Panc1 (cell line): ENCODE measurements around the gene ITPR2. TPM values are rescaled to one million over a fixed set of nuclear protein-coding genes. Genes with fewer than 3 reads are reported as not detected.

Experiments used
- ATAC-seq: fragments of 200-7000 bp; cut with Tn5 transposase; 2 replicates; pipeline ENCODE4 v1.9.1; 2020; ENCODE audit warnings: mild to moderate bottlenecking, moderate library complexity
- BruUV-seq: library from RNA; stranded (reverse); fragments of 400-500 nt; replicated peaks from 2 replicates; lab custom pipeline; 2021; lab: Mats Ljungman, UMichigan
- CTCF ChIA-PET: fragments of 300-600 bp; sonication (Branson Sonifier 250); formaldehyde crosslinking; loops from one replicate; lab custom pipeline; 2022; ENCODE audit warnings: antibody characterized with exemption; lab: Charles Lee
- POLR2A ChIA-PET: fragments of 300-600 bp; sonication (Branson Sonifier 250); formaldehyde crosslinking; loops from one replicate; lab custom pipeline; 2022; ENCODE audit warnings: antibody characterized with exemption; lab: Charles Lee
- DNase-seq: peaks from one replicate; pipeline ENCODE4 v3.0.0-alpha.2; 2010; ENCODE audit warnings: low read depth, low spot score
- H3K27ac ChIP-seq: 2 replicates; pipeline ENCODE4 v1.5.1; 2011; ENCODE audit warnings: mild to moderate bottlenecking, low read length, inconsistent platforms
- H3K27me3 ChIP-seq: fragments of 200-500 bp; sonication (Bioruptor generic); 2 replicates; pipeline ENCODE4 v1.6.0; 2014; ENCODE audit warnings: low read length, inconsistent platforms; ENCODE audit not compliant: control insufficient read depth, insufficient read depth
- H3K36me3 ChIP-seq: fragments of 200-500 bp; sonication (Bioruptor generic); 2 replicates; pipeline ENCODE4 v1.5.1; 2014; ENCODE audit warnings: inconsistent platforms, mild to moderate bottlenecking, low read length, moderate library complexity; ENCODE audit not compliant: control insufficient read depth, insufficient read depth
- H3K4me1 ChIP-seq: 2 replicates; pipeline ENCODE4 v1.5.1; 2011; ENCODE audit warnings: inconsistent platforms, mild to moderate bottlenecking, low read length, moderate library complexity; ENCODE audit not compliant: control insufficient read depth, insufficient read depth
- H3K4me3 ChIP-seq, 2 experiments: 2 replicates each; pipeline ENCODE4 v1.5.1; 2011 to 2012; ENCODE audit warnings: low read depth in 2 of 2, low read length in 2 of 2, mild to moderate bottlenecking in 2 of 2, inconsistent platforms in 1 of 2, moderate library complexity in 1 of 2
- H3K9me3 ChIP-seq: fragments of 200-500 bp; sonication (Bioruptor generic); 2 replicates; pipeline ENCODE4 v1.5.1; 2014; ENCODE audit warnings: low read depth, mild to moderate bottlenecking, inconsistent platforms, low read length, moderate library complexity; ENCODE audit not compliant: control insufficient read depth, insufficient read depth
- POLR2AphosphoS5 ChIP-seq: IDR thresholded peaks from 2 replicates; pipeline ENCODE4 v1.6.1; 2012; ENCODE audit warnings: mild to moderate bottlenecking, low read depth, low read length, moderate library complexity
- SIN3A ChIP-seq: IDR thresholded peaks from 2 replicates; pipeline ENCODE4 v1.6.1; 2012; ENCODE audit warnings: low read depth, mild to moderate bottlenecking, low read length, moderate library complexity, borderline replicate concordance; ENCODE audit not compliant: insufficient read depth
- TCF7L2 ChIP-seq: IDR thresholded peaks from 2 replicates; pipeline ENCODE4 v1.6.1; 2011; ENCODE audit warnings: mild to moderate bottlenecking, low read depth, low read length, inconsistent platforms
- in situ Hi-C: cut with HindIII; loops from 2 replicates; pipeline ENCODE4 v1.10.0; 2016; ENCODE audit warnings: low sequenced_read_pairs, low pct_unique_long_range_greater_than_20kb
- intact Hi-C: fragments of 100-400 bp; cut with micrococcal nuclease; formaldehyde crosslinking; loops from one replicate; pipeline ENCODE4 v1.10.0; 2022; ENCODE audit not compliant: unreplicated experiment
- total RNA-seq: library from RNA; stranded (reverse); gene quantifications from one replicate; pipeline ENCODE4 v1.2.1, GENCODE V29; 2021; ENCODE audit not compliant: unreplicated experiment
- TF ChIP-seq, protein P1 (sequence below): fragments of 450-650 bp; IDR thresholded peaks from 2 replicates; pipeline ENCODE4 v1.5.1; 2017; ENCODE audit warnings: mild to moderate bottlenecking
- TF ChIP-seq, protein P2 (sequence below), 2 experiments: IDR thresholded peaks; 2 replicates each; pipeline ENCODE4 v1.6.1; 2011 to 2012; ENCODE audit warnings: low read depth in 2 of 2, control low read depth in 1 of 2, low read length in 1 of 2, mild to moderate bottlenecking in 1 of 2, moderate library complexity in 1 of 2; ENCODE audit not compliant: insufficient read depth in 1 of 2

ITPR2 gene
- total RNA-seq, 1 experiment from 2014 or later = 41.8 TPM

DNA sequence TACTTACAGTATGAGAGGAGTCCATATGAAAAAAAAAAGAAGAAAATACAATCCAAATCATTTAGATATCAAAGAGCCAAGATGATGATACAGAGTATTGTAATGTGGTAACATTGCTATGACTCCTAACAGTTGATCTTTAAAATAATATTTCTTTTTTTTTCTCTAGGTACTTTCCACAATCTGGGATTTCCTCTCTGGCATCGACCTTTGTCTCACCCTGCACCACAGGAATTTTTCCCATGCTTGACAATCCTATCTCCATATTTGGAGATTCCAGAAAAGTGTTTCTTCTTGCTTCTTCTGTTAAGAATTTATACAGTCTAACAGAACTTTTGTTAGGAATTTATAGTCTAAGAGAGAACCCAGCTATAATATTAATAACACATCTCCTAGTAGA, 184.4 kb downstream of the ITPR2 start:
- Histone ChIP-seq H3K4me3 (no peak overlapping the region), H3K9me3 (peaks cover 6% of the 10 kb centered on the region; the same call in 1 of the 2 replicates), H3K4me1 (no peaks in the 10 kb centered on the region), H3K27ac (no peak overlapping the region), H3K36me3 (no peaks in the 10 kb centered on the region), H3K27me3 (no peaks in the 10 kb centered on the region)
- POLR2A ChIA-PET = no interaction called here
- intact Hi-C loops = no loop called here
- ATAC-seq = peak; percentile 35; the same call in 1 of the 2 replicates
- CTCF ChIA-PET = no interaction called here
- BruUV-seq = no TSS peak
- TF ChIP-seq, protein P1, sequence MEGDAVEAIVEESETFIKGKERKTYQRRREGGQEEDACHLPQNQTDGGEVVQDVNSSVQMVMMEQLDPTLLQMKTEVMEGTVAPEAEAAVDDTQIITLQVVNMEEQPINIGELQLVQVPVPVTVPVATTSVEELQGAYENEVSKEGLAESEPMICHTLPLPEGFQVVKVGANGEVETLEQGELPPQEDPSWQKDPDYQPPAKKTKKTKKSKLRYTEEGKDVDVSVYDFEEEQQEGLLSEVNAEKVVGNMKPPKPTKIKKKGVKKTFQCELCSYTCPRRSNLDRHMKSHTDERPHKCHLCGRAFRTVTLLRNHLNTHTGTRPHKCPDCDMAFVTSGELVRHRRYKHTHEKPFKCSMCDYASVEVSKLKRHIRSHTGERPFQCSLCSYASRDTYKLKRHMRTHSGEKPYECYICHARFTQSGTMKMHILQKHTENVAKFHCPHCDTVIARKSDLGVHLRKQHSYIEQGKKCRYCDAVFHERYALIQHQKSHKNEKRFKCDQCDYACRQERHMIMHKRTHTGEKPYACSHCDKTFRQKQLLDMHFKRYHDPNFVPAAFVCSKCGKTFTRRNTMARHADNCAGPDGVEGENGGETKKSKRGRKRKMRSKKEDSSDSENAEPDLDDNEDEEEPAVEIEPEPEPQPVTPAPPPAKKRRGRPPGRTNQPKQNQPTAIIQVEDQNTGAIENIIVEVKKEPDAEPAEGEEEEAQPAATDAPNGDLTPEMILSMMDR = no peak
- TF ChIP-seq TCF7L2 = no peak
- no peak for TF ChIP-seq POLR2AphosphoS5
- in situ Hi-C loops = no loop called here
- DNase-seq = no peak

DNA sequence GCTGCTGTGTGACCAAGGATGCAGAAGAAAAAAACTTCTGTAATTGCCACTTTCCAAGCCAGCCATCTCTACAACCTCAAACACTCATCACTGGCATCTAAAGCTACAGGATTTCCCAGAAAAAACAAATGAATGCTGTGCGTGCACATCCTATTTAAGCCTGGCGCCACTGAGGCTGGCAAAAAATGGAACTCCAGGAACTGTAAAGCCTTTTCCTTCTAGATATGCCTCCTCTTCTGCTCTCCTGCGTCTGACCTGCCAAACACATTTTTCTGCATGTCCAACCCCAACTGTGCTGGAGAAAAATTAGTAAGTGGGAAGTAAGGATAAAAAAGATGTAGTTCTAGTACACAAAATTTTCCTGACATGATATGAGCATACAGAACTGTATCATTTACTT, 184.9 kb downstream of the ITPR2 start:
- Histone ChIP-seq H3K4me1 (no peaks in the 10 kb centered on the region), H3K36me3 (no peaks in the 10 kb centered on the region), H3K9me3 (peaks cover 6% of the 10 kb centered on the region; the same call in 1 of the 2 replicates), H3K27ac (no peak overlapping the region), H3K4me3 (no peak overlapping the region), H3K27me3 (no peaks in the 10 kb centered on the region)
- CTCF ChIA-PET = no interaction called here
- in situ Hi-C loops = no loop called here
- POLR2A ChIA-PET = no interaction called here
- TF ChIP-seq TCF7L2 (no peak), SIN3A (no peak), POLR2AphosphoS5 (no peak)
- TF ChIP-seq, protein P2, sequence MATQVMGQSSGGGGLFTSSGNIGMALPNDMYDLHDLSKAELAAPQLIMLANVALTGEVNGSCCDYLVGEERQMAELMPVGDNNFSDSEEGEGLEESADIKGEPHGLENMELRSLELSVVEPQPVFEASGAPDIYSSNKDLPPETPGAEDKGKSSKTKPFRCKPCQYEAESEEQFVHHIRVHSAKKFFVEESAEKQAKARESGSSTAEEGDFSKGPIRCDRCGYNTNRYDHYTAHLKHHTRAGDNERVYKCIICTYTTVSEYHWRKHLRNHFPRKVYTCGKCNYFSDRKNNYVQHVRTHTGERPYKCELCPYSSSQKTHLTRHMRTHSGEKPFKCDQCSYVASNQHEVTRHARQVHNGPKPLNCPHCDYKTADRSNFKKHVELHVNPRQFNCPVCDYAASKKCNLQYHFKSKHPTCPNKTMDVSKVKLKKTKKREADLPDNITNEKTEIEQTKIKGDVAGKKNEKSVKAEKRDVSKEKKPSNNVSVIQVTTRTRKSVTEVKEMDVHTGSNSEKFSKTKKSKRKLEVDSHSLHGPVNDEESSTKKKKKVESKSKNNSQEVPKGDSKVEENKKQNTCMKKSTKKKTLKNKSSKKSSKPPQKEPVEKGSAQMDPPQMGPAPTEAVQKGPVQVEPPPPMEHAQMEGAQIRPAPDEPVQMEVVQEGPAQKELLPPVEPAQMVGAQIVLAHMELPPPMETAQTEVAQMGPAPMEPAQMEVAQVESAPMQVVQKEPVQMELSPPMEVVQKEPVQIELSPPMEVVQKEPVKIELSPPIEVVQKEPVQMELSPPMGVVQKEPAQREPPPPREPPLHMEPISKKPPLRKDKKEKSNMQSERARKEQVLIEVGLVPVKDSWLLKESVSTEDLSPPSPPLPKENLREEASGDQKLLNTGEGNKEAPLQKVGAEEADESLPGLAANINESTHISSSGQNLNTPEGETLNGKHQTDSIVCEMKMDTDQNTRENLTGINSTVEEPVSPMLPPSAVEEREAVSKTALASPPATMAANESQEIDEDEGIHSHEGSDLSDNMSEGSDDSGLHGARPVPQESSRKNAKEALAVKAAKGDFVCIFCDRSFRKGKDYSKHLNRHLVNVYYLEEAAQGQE (IDR thresholded peaks at IDR 0.05; ENCODE audit: insufficient read depth in 1 of 2, low read depth in 2 of 2, low read length in 1 of 2) = no peak
- TF ChIP-seq, protein P1 = no peak
- DNase-seq (no peak), ATAC-seq (no peak)
- BruUV-seq = no TSS peak
- intact Hi-C loops = no loop called here
